ENCODE data around the gene ZNF792.
"Not testable (repeated sequence)": the region's sequence is repeated elsewhere in the genome, so short reads cannot be mapped to it uniquely, and the experiment has no call there.

The ZNF792 gene

DNA sequence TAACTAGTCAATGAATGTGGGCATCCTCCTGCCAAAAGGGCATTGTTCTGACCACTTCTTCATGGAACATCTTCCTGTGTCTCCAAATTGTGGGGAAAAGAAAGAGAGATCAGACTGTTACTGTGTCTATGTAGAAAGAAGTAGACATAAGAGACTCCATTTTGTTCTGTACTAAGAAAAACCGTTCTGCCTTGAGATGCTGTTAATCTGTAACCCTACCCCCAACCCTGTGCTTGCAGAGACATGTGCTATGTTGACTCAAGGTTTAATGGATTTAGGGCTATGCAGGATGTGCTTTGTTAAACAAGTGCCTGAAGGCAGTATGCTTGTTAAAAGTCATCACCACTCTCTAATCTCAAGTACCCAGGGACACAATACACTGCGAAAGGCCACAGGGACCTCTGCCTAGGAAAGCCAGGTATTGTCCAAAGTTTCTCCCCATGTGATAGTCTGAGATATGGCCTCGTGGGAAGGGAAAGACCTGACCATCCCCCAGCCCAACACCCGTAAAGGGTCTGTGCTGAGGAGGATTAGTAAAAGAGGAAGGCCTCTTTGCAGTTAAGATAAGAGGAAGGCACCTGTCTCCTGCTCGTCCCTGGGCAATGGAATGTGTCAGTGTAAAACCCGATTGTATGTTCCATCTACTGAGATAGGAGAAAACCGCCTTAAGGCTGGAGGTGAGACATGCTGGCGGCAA lies 43.8 kb downstream of the ZNF792 start:
- not testable (repeated sequence) for DNase-seq

DNA sequence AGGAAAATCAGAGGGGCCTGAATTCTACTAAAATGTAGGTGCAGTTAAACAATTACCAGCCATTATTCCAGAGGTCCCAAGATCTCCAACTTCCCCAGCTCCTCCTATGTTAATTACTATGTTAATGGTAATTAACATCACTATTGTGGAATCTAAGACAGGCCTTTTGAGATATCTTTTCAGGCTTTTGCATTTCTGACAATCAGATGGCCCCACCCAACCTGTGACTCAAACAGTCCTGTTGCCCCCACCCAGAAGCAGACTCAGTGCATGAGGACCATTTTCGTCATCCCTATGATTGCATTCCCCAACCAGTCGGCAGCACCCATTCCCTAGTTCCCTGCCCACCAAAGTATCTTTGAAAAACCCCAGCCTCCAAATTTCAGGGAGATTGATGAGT lies 45.8 kb downstream of the ZNF792 start:
- DNase-seq: no peak

DNA sequence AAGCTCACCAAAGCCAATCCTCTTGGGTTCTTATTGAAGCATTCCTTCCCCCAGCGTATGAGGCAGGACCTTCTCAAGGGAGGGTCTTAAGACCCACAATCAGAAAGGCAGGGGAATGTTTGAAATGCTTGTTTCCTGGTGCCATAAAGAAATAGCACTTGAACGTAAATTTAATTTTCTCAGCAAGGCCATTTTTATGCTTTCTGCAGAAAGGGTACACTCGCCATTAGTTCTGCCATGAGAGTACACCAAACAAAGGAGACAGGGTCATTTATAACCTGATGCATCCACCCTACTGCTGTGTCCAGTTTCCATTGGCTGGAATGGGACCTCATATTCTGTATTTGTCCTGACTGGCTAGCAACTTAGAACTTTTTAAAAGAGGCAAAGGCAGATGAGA lies 46.9 kb downstream of the ZNF792 start:
- not testable (repeated sequence) for DNase-seq

DNA sequence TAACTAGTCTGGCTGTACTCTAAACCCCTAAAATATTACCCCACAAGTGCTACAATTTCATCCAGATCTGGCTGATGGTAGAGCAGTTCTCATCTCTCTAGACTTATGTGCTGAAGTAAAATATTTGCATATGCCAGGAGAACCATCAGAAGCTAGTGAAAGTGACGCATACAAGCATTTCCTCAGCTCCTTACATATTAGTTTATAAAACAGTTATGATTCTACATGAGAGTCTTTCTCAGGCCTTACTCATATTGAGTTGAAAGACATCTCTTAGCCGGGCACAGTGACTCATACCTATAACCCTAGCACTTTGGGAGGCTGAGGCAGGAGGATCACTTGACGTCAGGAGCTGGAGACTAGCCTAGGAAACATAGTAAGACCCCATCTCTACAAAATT lies 53.3 kb downstream of the ZNF792 start:
- no peak for DNase-seq
